TTC549 (cell line): ENCODE data around the gene COL27A1.

ENCODE experiments used
- FAIRE-seq: peaks from 2 replicates; lab custom pipeline; 2012; peaks lifted over from hg19 to GRCh38; lab: Jason Lieb, UNC

Gene COL27A1

DNA sequence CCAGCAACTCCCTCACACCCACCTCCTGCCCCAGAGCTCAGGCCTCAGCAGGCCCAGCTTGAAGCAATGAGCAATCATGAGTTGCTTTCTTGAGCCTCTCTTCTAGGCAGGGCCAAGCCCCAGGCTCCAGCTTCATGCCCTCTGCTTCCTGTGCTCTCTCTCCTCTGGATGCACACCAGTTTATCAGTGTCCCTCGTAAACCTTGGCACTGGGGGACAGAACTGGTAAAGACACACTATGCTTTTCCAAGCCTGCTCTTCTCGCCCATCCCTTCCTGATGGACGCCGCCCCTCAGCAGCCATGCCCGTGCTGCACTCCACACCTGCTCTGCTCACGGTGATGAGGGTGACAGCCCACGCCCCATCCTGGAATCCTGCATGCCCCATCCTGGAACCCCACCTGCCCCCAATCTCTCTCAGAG is 118.1 kb downstream of the COL27A1 start:
- FAIRE-seq: no peak

DNA sequence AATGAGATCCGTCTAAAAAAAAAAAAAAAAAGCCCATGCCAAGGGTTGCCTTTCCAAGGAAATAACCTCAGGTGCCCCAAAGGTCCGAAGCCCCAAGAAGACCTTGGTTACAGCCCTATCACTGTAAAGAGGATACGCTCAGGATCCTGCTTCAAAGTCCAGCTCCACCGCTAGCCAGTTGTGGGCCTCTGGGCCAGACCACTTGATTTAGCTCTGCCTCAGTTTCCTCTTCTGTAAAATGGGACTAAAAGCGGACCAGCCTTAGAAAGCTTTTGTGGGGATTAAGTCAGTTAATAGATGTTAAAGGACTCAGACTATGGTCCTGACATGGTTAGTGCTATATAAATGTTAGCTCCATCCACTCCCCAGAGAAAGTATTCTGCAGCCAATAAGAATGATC is 118.9 kb downstream of the COL27A1 start:
- no peak for FAIRE-seq

DNA sequence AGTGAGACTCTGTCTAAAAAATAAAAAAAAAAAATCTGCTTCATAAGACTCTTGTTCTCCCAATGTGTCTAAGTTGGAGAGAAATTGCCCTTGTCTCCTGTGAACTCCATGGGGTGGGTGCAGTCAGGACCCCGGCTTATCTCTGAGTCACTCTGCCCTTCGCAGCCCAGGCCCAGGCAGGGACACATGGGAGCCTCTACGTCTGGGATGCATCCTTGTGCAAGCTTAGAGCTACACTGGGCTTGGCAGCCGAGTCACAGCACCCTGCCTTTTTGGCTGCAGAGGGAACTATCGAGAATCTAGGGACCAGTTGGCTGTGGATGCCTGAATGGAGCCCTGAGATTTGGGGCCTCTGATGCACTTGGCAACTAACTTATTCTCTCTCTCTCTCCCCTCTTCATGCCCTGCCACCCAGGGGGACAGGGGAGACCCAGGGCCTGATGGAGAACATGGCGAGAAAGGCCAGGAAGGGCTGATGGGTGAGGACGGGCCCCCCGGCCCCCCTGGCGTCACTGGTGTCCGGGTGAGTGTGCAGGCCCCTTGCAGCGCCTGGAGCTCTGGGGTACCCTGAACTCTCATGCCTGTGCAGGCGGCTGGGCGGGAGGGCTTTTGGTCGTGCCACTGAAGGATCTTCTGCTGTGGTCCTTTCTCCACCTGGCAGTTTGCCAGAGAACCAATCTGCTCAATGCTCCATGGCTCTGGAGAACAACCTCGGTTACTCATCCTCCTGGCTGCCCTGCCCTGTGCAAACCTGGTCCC is 120.1 kb downstream of the COL27A1 start:
- no peak for FAIRE-seq

DNA sequence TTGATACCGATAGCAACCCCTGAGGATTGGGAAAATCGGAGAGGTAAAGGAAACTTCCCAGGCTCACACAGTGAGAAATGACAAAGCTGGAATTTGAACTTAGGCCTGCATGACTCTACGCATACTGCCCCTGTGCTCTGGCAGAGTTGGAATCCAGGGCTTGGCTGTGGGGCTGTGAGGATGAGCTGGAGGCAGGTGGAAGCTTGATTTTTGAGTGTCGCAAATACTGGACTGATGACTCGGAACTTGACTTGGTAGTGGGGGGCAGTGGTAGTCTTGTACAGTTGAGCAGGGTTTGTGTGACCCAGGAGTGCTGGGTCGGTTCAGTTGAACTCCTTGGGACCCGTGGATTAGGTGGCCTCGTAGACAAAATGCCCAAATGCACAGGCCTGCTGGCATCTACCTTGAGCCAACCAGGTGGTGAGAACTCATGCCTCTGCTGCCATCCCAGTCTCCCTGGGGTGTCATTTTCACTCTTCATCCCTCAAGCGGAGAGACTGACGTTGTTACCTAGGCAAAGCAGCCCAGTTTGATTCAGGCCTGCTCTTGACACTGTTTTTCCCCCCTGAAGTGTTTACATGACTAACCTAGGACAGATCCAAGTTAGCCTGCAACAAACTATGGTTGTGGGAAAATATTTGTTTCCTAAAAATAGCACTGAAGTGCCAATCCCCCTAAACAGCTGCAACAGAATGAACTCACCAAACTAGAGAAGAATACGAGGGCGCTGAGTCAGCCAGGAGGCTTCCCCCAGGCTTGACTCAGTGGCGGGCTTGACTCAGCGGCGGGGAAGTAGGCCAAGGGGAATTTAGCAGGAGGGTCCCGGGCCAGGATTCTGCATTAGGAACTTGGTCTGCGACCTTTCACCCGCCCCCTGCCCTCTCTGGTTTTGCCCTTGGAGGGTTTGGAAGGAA is 121.8 kb downstream of the COL27A1 start:
- no peak for FAIRE-seq

DNA sequence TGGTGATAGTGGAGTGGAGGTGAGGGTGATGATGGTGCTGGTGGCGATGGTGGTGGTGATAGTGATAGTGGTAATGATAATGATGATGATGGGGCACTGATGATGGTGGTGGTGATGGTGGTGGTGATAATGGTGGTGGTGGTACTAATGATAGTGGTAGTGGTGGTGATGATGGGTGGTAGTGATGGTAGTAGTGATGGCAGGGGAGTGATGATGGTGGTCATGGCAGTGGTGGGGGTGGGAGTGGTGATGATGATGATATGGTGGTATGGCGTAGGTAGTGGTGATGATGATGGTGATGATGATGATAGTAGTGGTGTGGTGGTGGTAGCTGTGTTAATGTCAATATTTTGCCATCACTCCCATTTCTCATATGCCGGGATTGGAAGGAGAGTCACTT is 123.0 kb downstream of the COL27A1 start:
- no peak for FAIRE-seq

DNA sequence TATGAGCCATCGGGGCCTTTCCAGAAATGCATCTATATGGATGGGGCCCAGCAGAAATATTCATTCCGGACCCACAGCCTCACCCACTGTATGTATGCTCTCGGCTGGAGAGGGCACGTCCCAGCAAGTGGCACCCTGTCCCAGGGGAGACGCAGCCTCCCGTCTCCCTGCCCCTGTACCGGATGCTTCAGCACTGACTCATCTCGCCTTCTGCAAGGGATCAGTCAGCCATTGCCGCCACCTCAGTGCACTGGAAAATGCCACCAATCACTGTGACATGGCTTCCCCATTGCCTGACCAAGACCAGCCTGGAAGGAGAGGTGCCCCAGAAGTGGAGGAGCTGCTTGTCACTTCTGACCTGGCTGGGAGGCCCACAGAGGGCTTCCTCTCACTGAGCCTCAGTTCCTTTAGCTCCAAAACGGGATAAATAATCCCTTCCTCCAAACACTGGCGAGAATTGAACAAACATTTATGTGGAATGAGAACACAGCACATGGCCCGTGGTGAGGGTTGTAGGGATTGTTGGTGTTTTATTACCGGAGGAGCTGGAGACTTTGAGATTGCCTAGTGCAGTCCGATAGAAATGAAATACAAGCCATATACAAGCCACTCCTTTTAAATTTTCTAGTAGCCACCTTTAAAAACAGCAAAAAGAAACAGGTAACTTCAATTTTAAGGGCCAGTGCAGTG is 123.7 kb downstream of the COL27A1 start:
- no peak for FAIRE-seq

DNA sequence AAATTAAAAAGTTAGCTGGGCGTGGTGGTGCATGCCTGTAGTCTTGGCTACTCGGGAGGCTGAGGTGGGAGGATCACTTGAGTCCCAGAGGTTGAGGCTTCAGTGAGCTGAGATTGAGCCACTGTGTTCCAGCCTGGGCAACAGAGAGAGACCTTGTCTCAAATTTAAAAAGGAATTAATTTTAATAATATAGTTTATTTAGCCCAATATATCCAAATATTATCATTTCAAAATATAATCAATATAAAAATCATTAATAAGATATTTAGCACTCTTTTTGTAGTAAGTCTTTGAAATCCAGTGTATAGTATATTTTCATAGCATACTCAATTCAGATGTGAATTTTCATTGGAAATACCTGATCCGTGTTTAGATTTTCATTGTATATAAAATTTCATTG is 124.4 kb downstream of the COL27A1 start:
- no peak for FAIRE-seq

DNA sequence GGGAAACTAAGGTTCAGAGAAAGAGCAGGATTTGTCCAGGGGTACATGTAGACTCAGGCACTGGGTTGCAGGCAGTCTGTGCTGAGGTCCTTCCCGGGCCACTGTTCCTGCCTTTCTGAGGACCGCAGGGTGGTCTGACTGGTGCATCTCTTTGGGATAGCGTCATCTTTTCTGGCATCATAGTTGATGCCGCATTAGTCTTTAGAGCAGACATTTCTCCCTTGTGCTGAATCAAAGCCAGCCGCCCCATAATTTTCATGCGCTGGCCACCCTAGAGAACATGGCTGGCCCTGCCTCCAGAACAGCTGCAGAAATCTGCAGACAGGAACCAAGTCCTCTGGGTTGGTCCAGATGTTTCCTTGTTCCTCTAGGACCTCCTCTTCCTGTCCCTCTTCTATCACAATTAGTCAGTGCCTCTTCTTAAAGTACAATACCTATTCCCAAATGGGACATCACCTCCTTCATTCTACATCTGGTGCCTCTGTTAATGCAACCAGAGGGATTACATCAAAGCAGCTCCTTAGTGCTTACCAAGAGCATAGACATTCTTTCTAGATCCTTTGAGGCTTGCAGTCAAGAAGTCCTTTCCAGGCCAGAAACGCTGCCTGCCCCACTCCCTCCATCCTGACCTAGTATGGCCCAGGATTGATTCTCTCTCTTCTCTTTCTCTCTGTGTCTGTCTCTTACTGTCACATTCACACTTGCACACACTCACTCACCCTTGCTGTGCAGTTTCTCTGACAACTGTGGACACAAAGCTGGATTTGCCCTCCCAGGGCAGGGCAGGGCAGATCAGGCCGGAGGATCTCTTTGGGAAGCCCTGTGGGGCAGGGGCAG is 125.5 kb downstream of the COL27A1 start:
- no peak for FAIRE-seq

DNA sequence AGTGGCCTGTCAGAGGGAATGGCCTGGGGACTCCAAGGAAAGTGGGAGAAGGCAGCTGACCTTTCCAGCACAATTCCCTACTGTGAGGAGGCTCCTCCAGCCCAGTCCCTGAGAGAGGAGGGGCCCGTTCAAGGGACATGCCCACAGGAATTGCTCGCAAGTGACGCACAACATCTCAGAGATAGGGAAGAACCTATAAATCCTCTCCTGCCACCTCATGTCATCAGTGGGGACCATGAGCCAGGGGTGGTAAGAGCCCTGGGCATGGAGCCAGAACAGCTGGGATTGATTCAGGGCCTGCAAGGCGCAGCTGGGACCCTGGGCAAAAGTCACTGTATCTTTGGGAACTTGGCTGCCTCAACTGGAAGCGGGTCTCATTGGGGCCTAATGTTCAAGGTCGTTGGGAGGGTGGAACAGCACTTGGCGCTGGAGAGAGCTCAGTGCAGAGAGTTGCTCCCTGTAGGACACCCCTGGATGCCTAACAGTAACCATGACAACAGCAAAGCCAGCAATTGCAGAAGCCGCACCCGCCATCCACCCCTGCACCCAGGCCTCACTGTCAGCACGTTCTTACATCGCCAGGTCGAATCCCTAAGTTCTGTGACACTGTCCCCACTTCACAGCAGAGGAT is 126.3 kb downstream of the COL27A1 start:
- no peak for FAIRE-seq

DNA sequence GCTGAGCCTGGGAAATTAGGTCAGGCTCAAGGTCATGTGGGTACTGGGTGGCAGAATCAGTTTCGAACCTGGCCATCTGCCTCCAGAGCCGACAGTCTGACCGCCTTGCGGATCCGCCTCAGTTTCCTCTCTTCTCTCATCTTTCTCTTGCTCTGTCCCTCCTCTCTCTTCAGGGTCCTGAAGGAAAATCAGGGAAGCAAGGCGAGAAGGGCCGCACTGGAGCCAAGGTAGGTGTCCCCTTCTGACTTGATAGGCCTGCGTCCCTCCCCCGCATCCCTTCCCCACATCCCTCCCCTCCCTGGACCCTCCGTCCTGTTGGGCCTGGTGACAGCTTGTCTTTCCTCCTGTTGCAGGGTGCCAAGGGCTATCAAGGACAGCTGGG is 126.8 kb downstream of the COL27A1 start:
- FAIRE-seq: no peak

DNA sequence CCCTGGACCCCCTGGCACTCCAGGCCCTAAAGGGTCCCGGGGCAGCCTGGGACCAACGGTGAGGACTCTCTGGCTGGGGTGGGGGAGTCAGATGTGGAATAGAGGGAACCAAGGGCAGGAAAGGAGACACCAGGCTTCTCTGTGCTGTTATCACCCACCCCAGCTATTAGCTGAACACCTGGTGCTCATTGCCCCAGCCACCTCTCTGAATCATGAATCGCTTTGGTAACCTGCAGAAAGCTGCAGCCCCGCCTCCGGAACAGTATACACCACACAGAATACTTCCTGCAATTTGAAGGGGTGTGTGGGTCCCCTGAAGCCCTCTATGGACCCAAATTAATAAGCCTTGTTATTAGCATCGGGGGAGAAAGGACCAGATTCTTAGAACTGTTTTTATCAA is 127.2 kb downstream of the COL27A1 start:
- FAIRE-seq: no peak

DNA sequence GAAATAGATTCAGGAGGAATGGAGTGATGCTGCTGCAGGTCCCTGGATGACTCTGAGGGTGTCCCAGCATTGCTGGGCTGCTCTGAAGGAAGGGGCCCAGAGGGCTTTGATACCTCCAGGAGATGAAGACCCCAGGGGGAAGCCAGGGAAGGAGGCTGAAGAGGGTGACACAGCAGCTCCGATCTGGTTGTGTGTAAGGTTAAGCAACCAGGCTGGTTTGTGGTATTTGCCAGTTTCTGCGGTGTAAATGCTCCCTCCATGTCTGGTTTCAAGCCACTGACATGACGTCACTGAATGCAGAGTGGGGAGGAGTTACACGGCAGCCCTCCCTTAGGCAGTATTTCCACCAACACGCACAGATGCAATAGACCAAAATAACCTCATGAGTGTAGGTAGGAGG is 127.6 kb downstream of the COL27A1 start:
- no peak for FAIRE-seq

DNA sequence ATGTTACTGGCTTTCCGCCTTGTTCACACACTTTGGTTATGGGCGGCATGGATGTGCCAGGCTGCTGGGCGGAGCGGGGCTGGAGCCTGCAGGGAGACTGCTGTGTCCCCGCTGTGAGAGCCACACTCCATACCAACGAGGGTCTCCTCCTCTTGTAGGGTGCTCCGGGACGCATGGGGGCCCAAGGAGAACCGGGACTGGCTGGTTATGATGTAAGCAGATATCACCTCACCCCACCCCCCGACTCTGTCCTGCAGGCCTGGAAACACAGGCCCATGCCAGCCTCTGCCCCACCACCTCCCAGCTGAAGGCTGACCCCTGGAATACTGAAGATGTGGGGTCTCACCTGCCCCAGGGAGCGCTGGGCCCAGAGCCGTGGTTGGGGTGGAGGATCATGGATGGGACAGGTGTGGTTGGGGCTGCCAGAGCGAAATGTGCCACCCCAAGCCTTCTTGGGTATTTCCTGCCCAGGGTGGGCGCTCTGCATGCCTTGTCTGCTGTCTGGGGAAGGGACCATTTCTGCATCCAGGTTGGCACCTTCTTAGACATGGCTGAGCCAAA is 128.3 kb downstream of the COL27A1 start:
- no peak for FAIRE-seq

DNA sequence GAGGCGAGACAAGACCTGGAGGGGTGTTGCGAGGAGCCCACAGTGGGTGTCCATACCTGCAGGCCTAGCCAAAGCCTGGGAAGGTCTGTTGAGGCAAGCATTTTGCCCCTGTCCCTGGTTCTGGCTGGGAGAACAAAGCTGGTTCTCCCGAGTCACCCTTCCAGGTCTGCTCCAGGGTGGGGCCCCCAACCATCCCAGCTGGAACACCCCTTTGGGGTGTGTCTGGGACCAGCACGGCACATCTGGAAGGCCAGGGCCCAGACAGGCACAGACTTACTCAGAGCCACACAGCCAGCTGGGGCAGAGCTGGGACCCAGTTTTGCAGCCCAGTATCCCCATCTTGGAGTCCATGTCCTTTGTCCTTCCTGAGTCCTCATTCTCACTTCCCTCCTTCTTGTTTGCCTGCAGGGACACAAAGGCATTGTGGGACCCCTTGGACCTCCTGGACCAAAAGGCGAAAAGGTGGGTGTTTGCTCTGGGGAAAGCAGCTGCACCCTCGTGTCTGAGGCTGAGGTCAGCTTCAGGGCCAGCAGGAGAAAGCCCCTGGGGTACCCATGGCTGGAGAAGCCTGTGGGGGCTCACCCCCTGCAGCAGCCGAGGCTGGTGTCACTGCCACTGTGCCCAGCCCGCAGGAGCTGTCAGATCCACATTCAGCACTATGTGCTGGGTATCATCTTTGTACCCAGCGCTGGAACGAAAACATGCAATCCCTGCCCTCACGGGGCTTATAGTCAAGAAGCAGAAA is 129.2 kb downstream of the COL27A1 start:
- no peak for FAIRE-seq

DNA sequence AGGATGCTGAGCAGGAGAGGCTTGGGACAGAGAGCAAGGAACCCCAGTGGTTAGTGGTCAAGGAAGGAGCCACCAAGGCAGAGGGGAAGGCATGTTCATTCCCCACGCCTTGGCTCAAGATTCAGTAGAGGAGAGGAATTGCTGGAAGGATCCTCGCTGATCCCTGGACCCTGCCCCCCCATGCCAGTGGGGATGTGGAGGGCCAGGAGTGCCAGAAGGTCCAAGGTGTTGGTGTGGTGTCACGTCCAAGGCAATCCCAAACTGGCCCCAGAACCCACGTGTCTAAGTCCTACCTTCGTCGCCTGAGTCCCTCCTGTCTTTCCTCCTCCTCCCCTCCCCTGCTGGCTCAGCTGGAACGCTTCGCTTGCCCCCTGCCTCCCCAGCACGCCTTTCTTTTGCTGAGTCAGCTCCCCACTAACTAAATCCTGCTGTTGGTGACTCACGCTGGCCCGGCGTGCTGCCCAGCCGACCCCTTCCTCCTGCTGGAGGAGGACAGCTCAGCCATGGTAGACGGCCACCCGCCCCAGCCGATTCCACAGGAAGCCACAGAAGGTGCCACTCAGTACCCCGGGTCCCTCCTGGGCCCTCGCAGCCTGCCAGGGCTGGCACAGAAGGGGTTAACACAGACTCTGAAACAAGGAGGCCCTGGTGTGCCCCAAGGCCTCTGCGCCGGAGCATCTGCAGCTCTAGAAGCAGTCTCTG is 130.0 kb downstream of the COL27A1 start:
- no peak for FAIRE-seq

DNA sequence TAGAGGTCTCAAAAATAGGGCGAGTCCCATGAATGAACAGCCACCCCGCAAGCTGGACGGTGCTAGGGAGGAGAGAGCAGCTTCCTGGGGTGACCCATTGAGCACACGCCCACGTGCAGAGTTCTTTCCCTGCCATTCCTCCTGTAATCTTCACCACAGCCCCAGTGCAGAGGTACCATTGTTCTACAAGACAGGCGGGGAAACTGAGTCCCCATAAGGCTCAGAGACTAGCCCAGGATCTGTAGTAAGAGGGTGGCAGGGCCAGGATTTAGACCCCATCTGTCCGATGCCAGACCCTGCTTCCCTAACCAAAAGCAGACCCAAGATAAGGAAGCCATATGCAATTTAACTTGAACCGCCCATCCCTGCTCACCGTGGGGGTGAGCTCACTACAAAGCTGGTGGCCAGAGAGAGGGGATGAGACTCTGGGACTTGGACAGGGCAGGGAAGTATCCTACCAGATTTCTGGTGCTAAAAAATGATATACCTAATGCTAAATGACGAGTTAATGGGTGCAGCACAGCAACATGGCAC is 130.9 kb downstream of the COL27A1 start:
- FAIRE-seq: no peak

DNA sequence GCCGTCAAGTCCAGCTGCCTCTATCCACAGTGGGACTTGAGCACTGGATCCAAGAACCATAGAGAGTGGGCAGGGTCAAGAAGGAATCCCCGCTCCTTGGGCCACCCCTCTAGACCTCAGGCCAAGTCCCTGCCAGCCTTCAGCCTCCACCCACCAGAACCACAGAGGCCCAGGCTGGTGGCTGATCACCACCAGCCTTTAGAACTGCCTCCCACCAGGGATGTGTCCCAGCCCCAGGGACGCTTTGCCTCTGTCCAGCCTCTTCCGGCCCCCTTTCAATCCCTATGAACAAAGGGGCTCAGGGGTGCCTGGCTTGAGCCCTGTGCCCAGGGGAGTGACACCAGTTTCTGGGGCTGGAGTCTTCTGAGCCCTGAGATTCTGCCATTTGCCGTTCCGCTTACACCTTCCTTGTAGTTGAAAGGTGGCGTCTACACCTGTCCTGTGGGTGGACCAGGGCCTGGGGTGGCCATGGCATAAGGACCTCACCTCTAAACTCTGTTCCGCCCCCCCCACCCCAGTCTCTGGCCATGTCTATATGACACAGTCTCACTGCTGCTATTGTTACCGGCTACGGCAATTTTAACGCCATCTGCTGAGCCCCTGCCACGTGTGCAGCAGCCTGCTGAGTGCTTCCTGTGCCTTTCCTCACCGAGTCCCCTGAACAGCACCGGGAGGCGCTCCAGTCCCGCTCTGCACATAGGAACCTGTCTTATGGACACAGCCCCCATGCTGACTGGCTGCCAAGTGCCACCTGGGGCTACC is 131.8 kb downstream of the COL27A1 start:
- FAIRE-seq: no peak

DNA sequence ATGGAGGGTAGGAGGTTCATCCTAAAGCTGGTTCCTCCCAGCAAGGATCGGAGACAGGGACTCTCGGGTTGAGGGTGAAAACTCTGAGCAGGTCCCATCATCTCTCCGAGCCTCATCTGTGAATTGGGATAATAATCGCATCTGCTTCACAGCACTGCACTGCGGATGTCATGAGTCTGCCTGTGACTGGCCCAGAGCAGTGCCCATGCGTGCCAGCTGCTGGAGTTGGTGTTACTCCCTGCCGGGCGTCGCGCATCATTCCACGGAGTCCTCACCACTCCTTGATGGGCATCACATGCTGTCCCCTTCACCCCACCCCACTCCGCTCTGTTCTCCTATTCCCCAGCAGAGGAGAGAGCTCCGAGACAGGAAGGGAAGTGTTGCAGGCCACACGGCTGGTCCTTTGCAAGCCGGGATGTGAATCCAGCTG is 132.4 kb downstream of the COL27A1 start:
- FAIRE-seq: no peak
